ENCODE measurements around the gene POU2F1. TPM values are rescaled to one million over a fixed set of nuclear protein-coding genes. Genes with fewer than 3 reads are reported as not detected.

The POU2F1 gene
- total and polyA plus RNA-seq, 4 donors: 1.1 to 28.6 (median 13.7) TPM

DNA sequence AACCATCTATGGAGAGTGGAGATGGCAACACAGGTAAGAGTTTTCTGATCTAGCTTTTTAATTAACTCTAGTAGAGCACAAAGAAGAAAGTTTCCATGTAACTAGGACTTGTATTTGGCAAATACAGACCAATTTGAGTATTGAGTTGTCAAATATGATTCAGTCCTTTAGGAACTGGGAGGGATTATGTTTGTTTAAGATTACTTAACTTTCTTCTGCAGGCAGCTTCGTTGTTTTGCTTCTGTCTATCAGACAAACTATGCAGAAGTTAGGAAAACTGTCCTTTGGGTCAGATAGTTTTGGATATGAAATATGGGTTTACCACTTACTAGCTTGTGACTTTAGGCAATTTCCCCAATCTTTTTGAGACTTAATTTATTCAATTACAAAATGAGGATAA is 111.8 kb downstream of the POU2F1 start:
- intact Hi-C loops (cut with DNase I): no loop called here
- no peaks in the 10 kb centered on the region for H3K36me3 ChIP-seq (ENCODE audit: control insufficient read depth in 1 of 2, insufficient read depth in 2 of 2, low read length in 1 of 2)
- H3K27ac ChIP-seq (ENCODE audit: low read depth in 1 of 2, low read length in 2 of 2): no peak overlapping the region
- 8 to 11% methylated on average over 1 of the region's 1 CpG for WGBS, 2 donors
- no peak for DNase-seq
- no peak for ATAC-seq (ENCODE audit: low FRiP score)
- H3K9me3 ChIP-seq (ENCODE audit: control insufficient read depth, low read length): no peaks in the 10 kb centered on the region
- H3K27me3 ChIP-seq (ENCODE audit: control insufficient read depth in 1 of 2, insufficient read depth in 2 of 2, low read length in 1 of 2): no peaks in the 10 kb centered on the region
- H3K4me3 ChIP-seq (ENCODE audit: low read length in 2 of 2): no peak overlapping the region
- H3K4me1 ChIP-seq (ENCODE audit: control insufficient read depth in 1 of 2, insufficient read depth in 2 of 2, low read length in 2 of 2): no peaks in the 10 kb centered on the region

DNA sequence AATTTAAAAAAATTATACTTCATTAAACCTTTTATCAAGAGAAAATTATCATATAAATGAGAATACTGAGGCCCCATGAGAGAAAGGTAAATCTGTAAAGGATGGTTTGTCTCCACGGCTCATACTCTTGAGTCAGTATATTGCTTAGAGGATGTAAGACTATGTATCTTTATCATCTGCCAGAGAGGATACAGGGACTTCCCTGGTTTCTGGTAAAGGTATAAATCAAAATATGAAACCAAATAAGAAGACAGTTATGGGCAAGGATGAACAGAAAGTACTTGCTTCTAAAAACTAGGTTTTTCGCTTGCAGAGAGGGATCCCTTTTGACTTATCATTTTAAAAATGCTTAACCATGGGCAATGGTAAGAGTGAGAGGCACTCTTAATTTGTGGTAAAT is 112.4 kb downstream of the POU2F1 start:
- Histone ChIP-seq H3K27me3 (ENCODE audit: control insufficient read depth in 1 of 2, insufficient read depth in 2 of 2, low read length in 1 of 2) (no peaks in the 10 kb centered on the region), H3K4me1 (ENCODE audit: control insufficient read depth in 1 of 2, insufficient read depth in 2 of 2, low read length in 2 of 2) (no peaks in the 10 kb centered on the region), H3K36me3 (ENCODE audit: control insufficient read depth in 1 of 2, insufficient read depth in 2 of 2, low read length in 1 of 2) (no peaks in the 10 kb centered on the region), H3K4me3 (ENCODE audit: low read length in 2 of 2) (no peak overlapping the region), H3K27ac (ENCODE audit: low read depth in 1 of 2, low read length in 2 of 2) (no peak overlapping the region), H3K9me3 (ENCODE audit: control insufficient read depth, low read length) (peaks cover 1% of the 10 kb centered on the region)
- DNase-seq: no peak
- WGBS, 2 donors: 97 to 99% methylated on average over 2 of the region's 2 CpGs
- intact Hi-C loops (cut with DNase I): no loop called here
- ATAC-seq (ENCODE audit: low FRiP score): no peak

DNA sequence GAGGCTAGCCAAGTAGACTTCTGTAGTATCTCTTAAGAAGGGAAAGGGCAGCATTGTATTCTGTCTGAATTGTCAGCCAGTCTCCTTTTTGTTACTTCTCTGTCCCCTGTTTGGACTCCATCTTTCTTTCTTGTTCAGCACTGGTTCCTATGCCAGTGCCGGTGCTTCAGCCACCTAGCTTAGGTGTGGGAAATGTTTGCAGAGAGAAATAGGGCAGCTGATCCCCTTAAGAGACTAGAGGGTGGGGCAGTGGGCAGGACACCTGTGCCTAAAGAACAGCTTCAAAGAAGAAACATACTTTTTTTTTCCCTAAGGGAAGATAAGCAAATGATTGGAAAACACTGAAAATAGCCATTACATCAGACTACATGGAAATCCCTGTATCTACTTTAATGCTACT is 113.0 kb downstream of the POU2F1 start:
- 93% methylated on average over 1 of the region's 1 CpG for WGBS, 2 donors
- H3K4me1 ChIP-seq (ENCODE audit: control insufficient read depth in 1 of 2, insufficient read depth in 2 of 2, low read length in 2 of 2): no peaks in the 10 kb centered on the region
- H3K9me3 ChIP-seq (ENCODE audit: control insufficient read depth, low read length): peaks cover 1% of the 10 kb centered on the region
- intact Hi-C loops (cut with DNase I): no loop called here
- ATAC-seq (ENCODE audit: low FRiP score) (no peak), DNase-seq (no peak)
- no peaks in the 10 kb centered on the region for H3K36me3 ChIP-seq (ENCODE audit: control insufficient read depth in 1 of 2, insufficient read depth in 2 of 2, low read length in 1 of 2)
- no peak overlapping the region for H3K4me3 ChIP-seq (ENCODE audit: low read length in 2 of 2)
- no peaks in the 10 kb centered on the region for H3K27me3 ChIP-seq (ENCODE audit: control insufficient read depth in 1 of 2, insufficient read depth in 2 of 2, low read length in 1 of 2)
- H3K27ac ChIP-seq (ENCODE audit: low read depth in 1 of 2, low read length in 2 of 2): no peak overlapping the region

DNA sequence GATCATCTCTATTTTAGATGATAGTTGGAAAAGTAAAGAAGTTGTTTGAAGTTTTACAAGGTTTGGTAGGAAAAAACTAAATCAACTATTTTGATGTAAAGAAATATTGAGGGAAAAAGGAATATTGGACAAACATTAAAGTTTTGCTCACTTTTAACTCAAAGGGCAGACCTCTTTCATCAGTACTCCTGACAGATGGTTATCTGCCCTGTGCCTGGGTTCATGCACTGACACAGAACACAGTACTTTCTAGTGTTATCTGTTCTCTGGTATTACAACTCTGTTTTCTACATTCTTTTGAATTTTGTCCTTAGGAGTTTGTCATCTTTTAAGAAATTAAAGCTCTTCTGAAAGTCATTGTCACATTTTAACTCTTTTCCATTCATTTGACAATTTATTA is 118.7 kb downstream of the POU2F1 start:
- Histone ChIP-seq H3K4me3 (ENCODE audit: low read length in 2 of 2) (no peak overlapping the region), H3K27ac (ENCODE audit: low read depth in 1 of 2, low read length in 2 of 2) (no peak overlapping the region), H3K27me3 (ENCODE audit: control insufficient read depth in 1 of 2, insufficient read depth in 2 of 2, low read length in 1 of 2) (no peaks in the 10 kb centered on the region), H3K9me3 (ENCODE audit: control insufficient read depth, low read length) (peaks cover 1% of the 10 kb centered on the region), H3K36me3 (ENCODE audit: control insufficient read depth in 1 of 2, insufficient read depth in 2 of 2, low read length in 1 of 2) (peaks cover 0 to 2% of the 10 kb centered on the region in 2 donors), H3K4me1 (ENCODE audit: control insufficient read depth in 1 of 2, insufficient read depth in 2 of 2, low read length in 2 of 2) (no peaks in the 10 kb centered on the region)
- no peak for DNase-seq
- intact Hi-C loops (cut with DNase I): no loop called here
- no peak for ATAC-seq (ENCODE audit: low FRiP score)

DNA sequence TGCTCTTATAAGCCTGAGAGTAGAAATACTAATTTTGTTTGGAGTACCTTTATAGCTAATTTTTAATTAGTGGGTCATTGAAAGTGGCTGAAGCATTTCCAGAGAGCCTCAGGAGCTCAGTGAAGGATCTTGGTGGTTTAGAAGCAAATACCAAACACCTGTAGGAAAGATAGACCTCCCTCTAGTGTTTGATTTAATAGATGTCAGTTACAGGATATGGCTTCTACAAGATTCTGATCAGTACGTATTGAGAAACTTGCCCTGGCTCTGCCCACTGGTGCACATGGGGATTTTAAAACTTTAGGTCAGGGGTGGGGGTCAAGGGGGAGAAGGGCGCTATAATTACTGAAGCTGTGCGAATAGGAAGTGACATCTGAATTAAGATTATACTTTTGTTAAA is 122.2 kb downstream of the POU2F1 start:
- WGBS, 2 donors: 89 to 91% methylated on average over 3 of the region's 3 CpGs
- no peak overlapping the region for H3K4me3 ChIP-seq (ENCODE audit: low read length in 2 of 2)
- H3K9me3 ChIP-seq (ENCODE audit: control insufficient read depth, low read length): no peaks in the 10 kb centered on the region
- H3K27ac ChIP-seq (ENCODE audit: low read depth in 1 of 2, low read length in 2 of 2): no peak overlapping the region
- no peak for DNase-seq
- H3K27me3 ChIP-seq (ENCODE audit: control insufficient read depth in 1 of 2, insufficient read depth in 2 of 2, low read length in 1 of 2): no peaks in the 10 kb centered on the region
- H3K4me1 ChIP-seq (ENCODE audit: control insufficient read depth in 1 of 2, insufficient read depth in 2 of 2, low read length in 2 of 2): no peaks in the 10 kb centered on the region
- H3K36me3 ChIP-seq (ENCODE audit: control insufficient read depth in 1 of 2, insufficient read depth in 2 of 2, low read length in 1 of 2): peaks cover 0 to 2% of the 10 kb centered on the region in 2 donors
- ATAC-seq (ENCODE audit: low FRiP score): no peak
- intact Hi-C loops (cut with DNase I): no loop called here

DNA sequence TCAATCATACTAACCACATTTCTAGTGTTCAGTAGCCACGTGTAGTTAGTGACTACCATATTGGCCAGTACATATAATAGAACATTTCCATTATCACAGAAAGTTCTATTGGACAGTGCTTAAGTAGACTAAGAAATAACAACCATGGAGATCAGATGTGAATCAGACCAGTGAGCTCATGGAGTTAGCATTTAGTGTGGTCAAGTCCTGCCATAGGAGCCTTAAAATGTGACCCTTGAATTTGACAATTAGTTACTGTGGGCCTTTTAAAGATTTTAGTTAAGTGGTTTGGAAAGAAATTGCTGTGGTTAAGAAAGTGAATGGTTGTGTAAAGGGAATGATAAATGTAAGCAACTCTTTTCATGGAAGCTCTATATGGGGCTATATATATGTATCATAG is 123.4 kb downstream of the POU2F1 start:
- H3K9me3 ChIP-seq (ENCODE audit: control insufficient read depth, low read length): no peaks in the 10 kb centered on the region
- H3K36me3 ChIP-seq (ENCODE audit: control insufficient read depth in 1 of 2, insufficient read depth in 2 of 2, low read length in 1 of 2): peaks cover 0 to 2% of the 10 kb centered on the region in 2 donors
- H3K27me3 ChIP-seq (ENCODE audit: control insufficient read depth in 1 of 2, insufficient read depth in 2 of 2, low read length in 1 of 2): no peaks in the 10 kb centered on the region
- H3K4me3 ChIP-seq (ENCODE audit: low read length in 2 of 2): no peak overlapping the region
- 85 to 91% methylated on average over 1 of the region's 1 CpG for WGBS, 2 donors
- H3K4me1 ChIP-seq (ENCODE audit: control insufficient read depth in 1 of 2, insufficient read depth in 2 of 2, low read length in 2 of 2): no peaks in the 10 kb centered on the region
- no peak overlapping the region for H3K27ac ChIP-seq (ENCODE audit: low read depth in 1 of 2, low read length in 2 of 2)
- no peak for DNase-seq
- ATAC-seq (ENCODE audit: low FRiP score): no peak
- intact Hi-C loops (cut with DNase I): no loop called here

DNA sequence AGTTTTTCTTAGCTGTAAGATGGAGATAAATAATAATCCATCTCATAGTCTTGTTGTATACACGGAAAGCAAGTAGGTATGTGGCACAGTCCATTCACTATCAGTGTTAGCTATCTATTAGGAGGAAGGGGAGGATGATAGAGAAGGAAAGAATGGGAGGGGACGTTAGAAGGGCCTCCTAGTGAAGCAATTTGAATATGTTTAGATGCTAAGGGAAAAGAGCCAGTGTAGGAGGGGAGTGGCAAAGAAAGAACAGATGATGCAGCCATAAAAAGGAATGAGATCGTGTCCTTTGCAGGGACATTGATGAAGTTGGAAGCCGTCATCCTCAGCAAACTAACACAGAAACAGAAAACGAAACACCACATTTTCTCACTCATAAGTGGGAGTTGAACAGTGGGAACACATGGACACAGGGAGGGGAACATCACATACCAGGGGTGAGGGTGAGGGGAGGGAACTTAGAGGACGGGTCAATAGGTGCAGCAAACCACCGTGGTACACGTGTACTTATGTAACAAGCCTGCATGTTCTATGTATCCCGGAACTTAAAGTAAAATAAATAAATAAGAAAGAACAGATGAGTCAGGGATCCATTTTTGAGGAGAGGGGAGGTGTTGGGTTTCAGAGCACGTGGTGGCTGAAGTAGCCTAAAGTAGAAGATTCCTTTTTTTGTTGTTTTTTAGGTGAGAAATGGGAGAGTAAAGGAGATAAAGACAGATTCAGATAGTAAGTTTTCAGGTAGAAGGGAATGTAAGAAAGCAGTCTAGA is 124.1 kb downstream of the POU2F1 start:
- Histone ChIP-seq H3K4me1 (ENCODE audit: control insufficient read depth in 1 of 2, insufficient read depth in 2 of 2, low read length in 2 of 2) (no peaks in the 10 kb centered on the region), H3K4me3 (ENCODE audit: low read length in 2 of 2) (no peak overlapping the region), H3K36me3 (ENCODE audit: control insufficient read depth in 1 of 2, insufficient read depth in 2 of 2, low read length in 1 of 2) (peaks cover 0 to 2% of the 10 kb centered on the region in 2 donors), H3K27me3 (ENCODE audit: control insufficient read depth in 1 of 2, insufficient read depth in 2 of 2, low read length in 1 of 2) (no peaks in the 10 kb centered on the region), H3K27ac (ENCODE audit: low read depth in 1 of 2, low read length in 2 of 2) (no peak overlapping the region), H3K9me3 (ENCODE audit: control insufficient read depth, low read length) (no peaks in the 10 kb centered on the region)
- ATAC-seq (ENCODE audit: low FRiP score) (no peak), DNase-seq (no peak)
- intact Hi-C loops (cut with DNase I): no loop called here
- WGBS, 2 donors: 75 to 79% methylated on average over 10 of the region's 10 CpGs

DNA sequence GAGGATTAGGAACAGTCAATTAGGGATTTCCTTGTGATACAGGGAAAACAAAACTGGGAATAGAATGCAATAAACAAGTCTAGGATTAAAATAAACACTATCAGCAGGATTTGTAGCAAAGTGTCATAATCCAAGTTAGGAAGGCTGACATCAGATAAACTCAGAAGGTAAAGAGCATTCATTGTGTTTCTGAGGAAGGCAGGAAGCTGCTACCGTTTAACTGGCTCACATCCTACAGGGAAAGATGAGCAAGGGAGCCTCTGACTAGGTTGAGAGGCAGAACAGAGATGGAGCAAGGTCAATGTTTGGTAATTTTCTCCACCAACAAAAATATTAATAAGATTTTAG is 124.7 kb downstream of the POU2F1 start:
- H3K36me3 ChIP-seq (ENCODE audit: control insufficient read depth in 1 of 2, insufficient read depth in 2 of 2, low read length in 1 of 2): peaks cover 0 to 2% of the 10 kb centered on the region in 2 donors
- intact Hi-C loops (cut with DNase I): no loop called here
- no peaks in the 10 kb centered on the region for H3K4me1 ChIP-seq (ENCODE audit: control insufficient read depth in 1 of 2, insufficient read depth in 2 of 2, low read length in 2 of 2)
- 54 to 59% methylated on average over 1 of the region's 1 CpG for WGBS, 2 donors
- DNase-seq: no peak
- H3K27ac ChIP-seq (ENCODE audit: low read depth in 1 of 2, low read length in 2 of 2): no peak overlapping the region
- no peaks in the 10 kb centered on the region for H3K9me3 ChIP-seq (ENCODE audit: control insufficient read depth, low read length)
- no peak overlapping the region for H3K4me3 ChIP-seq (ENCODE audit: low read length in 2 of 2)
- H3K27me3 ChIP-seq (ENCODE audit: control insufficient read depth in 1 of 2, insufficient read depth in 2 of 2, low read length in 1 of 2): no peaks in the 10 kb centered on the region
- no peak for ATAC-seq (ENCODE audit: low FRiP score)

DNA sequence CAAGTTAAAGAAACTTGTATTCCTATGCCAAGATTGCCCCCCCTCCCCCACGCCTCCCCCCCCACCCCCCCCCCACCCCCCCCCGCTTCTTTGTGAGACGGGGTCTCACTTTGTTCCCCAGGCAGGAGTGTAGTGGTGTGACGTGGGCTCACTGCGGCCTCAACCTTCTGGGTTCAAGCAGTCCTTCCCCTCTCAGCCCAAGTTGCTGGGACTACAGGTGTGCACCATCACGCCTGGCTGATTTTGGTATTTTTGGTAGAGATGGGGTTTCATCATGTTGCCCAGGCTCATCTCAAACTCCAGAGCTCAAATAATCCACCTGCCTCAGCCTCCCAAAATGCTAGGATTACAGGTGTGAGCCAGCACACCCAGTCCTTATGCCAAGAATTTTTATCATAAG is 136.6 kb downstream of the POU2F1 start:
- H3K27ac ChIP-seq (ENCODE audit: low read depth in 1 of 2, low read length in 2 of 2): no peak overlapping the region
- DNase-seq (no peak), ATAC-seq (ENCODE audit: low FRiP score) (no peak)
- no peak overlapping the region for H3K4me3 ChIP-seq (ENCODE audit: low read length in 2 of 2)
- no peaks in the 10 kb centered on the region for H3K9me3 ChIP-seq (ENCODE audit: control insufficient read depth, low read length)
- 58 to 88% methylated on average over 2 to 6 of the region's 6 CpGs for WGBS, 2 donors
- intact Hi-C loops (cut with DNase I): no loop called here
- H3K36me3 ChIP-seq (ENCODE audit: control insufficient read depth in 1 of 2, insufficient read depth in 2 of 2, low read length in 1 of 2): no peaks in the 10 kb centered on the region
- no peaks in the 10 kb centered on the region for H3K27me3 ChIP-seq (ENCODE audit: control insufficient read depth in 1 of 2, insufficient read depth in 2 of 2, low read length in 1 of 2)
- H3K4me1 ChIP-seq (ENCODE audit: control insufficient read depth in 1 of 2, insufficient read depth in 2 of 2, low read length in 2 of 2): no peaks in the 10 kb centered on the region

All from aorta (tissue), 5 donors.